GM12801 (cell line): ENCODE measurements around the gene RNPEPL1.

Experiments
- TF ChIP-seq, protein P1 (sequence below): IDR thresholded peaks from one replicate; pipeline ENCODE4 v1.5.1; 2011; ENCODE audit warnings: control low read depth; ENCODE audit not compliant: insufficient read length; ENCODE audit errors: extremely low read depth

Gene RNPEPL1, protein sequence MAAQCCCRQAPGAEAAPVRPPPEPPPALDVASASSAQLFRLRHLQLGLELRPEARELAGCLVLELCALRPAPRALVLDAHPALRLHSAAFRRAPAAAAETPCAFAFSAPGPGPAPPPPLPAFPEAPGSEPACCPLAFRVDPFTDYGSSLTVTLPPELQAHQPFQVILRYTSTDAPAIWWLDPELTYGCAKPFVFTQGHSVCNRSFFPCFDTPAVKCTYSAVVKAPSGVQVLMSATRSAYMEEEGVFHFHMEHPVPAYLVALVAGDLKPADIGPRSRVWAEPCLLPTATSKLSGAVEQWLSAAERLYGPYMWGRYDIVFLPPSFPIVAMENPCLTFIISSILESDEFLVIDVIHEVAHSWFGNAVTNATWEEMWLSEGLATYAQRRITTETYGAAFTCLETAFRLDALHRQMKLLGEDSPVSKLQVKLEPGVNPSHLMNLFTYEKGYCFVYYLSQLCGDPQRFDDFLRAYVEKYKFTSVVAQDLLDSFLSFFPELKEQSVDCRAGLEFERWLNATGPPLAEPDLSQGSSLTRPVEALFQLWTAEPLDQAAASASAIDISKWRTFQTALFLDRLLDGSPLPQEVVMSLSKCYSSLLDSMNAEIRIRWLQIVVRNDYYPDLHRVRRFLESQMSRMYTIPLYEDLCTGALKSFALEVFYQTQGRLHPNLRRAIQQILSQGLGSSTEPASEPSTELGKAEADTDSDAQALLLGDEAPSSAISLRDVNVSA

DNA sequence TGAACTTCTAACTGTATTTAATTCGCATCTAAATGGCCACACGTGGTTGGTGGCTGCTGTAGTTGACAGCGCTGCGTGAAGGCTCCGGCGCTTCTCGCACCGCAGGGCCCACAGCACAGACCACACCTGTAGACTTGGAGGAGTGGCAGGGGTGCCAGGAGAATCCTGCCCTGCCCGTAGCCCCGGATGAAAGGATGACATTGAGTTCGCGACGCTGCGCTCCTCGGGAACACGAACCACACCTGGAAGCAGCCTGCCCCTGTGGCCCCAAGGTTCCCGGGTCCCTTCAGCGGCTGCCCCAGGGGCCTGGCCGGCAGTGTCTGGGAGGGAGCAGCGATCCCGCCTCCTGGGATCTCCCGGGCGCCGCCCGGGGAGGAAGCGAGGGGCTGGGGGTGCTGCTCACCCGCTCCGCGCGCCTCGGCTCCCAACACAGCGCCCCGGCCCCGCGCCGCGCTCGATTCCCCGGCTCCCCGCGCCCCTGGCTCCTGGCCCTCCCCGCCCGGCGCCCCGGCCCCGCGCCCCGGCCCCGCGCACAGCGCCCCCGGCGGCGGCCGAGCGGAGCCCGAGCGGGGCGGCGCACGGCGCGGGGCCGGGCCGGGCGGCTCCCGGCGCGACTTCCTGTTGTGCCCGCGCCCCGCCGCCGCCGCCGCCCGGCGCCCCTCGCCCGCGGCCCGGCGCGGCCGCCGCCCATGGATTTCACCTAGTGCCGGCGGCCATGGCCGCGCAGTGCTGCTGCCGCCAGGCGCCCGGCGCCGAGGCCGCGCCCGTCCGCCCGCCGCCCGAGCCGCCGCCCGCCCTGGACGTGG, at the start of gene RNPEPL1:
Gene RNPEPL1, plus strand, starts transcription at position 613 of the 806 bp plus-strand sequence. Its CDS starts 103 bp downstream, at position 716.
- TF ChIP-seq, protein P1, sequence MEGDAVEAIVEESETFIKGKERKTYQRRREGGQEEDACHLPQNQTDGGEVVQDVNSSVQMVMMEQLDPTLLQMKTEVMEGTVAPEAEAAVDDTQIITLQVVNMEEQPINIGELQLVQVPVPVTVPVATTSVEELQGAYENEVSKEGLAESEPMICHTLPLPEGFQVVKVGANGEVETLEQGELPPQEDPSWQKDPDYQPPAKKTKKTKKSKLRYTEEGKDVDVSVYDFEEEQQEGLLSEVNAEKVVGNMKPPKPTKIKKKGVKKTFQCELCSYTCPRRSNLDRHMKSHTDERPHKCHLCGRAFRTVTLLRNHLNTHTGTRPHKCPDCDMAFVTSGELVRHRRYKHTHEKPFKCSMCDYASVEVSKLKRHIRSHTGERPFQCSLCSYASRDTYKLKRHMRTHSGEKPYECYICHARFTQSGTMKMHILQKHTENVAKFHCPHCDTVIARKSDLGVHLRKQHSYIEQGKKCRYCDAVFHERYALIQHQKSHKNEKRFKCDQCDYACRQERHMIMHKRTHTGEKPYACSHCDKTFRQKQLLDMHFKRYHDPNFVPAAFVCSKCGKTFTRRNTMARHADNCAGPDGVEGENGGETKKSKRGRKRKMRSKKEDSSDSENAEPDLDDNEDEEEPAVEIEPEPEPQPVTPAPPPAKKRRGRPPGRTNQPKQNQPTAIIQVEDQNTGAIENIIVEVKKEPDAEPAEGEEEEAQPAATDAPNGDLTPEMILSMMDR = no peak

DNA sequence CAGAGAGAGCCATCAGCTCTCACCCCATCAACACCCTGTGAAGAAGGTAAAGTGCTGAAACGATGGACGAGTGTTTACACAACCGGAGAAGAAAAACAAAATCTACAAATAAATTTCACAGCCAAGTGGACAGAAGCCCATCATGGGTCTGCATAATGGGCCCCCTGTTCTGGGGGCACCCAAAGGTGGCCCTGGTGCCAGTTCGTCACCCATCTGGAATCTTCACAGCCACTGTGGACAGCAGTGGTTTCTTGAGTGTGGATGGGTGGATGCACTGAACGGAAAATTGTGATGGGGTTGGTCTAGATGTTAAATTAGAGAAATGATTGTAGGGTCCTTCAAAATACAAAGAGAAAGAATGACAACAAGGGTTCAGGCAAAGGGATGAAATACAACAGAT, 49.3 kb upstream of the RNPEPL1 start:
- TF ChIP-seq, protein P1 = no peak

DNA sequence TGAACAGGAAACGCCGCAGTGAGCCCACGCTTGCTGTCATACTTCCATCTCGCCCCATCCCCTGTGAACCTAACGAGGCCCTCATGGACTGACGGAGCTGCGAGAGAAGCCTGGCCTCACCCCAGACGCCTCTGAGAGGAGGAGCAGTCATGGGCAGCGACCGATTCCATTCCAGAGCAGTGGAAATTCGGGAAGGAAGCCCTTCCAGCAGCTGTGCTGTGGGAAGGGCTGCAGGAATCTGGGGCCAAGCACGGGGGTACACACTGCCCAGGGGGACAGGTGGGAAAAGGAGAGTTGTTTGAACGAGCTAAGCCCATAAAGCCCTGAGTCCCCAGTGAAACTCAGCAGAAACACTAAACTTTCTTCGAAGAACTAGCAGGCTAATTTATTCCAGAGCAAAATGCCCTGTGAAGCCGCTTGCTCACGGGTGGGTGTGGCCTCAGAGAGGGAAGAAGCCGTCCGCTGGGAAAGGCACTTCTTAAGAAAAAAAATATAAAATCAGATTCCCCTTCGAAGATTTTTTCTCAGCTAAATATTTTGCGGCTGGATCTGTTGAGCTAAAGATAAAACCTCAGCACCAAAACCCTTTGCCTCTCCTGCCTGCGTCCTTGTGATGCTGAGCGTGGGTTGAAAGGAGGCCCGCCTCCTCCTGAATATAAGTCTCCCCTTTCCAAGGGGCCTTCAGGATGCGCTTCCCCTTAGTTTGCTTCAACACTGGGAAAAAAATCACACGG, 48.7 kb upstream of the RNPEPL1 start:
- TF ChIP-seq, protein P1 = no peak

DNA sequence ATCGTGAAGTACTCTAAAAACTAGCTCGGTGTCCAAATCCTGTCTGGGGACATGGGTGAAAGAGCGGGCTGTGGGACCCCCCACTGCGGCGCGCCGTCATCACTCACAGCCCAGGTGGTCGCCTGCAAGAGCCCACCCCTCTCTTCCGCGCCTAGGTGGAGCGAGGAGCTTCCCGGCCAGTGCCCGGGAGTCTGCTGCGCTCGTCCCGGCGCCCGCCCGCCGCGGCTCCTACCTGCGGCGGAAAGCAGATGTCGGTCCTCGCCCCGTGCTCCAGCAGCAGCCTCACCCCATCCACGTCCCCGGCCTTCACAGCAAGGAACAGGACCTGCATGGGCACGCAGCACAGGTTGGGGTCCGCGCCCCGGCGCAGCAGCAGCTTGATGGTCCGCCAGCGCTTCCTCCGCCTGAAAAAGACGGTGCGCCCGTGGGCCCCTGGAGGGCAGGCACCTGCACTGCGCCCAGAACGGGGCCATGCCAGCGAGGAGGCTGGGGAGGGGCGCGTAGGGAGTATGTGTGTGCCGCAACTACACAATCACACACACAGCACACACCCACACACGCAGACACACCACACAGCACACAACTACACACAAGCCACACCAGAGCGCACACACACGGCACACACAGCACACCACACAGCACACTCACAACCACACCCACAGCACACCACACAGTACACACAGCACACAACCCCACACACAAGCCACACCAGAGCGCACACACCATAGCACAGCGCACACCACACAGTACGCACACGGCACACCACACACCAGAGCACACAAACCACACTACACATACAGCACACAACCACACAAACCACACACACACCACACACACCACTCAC, 47.9 kb upstream of the RNPEPL1 start:
- TF ChIP-seq, protein P1 = no peak

DNA sequence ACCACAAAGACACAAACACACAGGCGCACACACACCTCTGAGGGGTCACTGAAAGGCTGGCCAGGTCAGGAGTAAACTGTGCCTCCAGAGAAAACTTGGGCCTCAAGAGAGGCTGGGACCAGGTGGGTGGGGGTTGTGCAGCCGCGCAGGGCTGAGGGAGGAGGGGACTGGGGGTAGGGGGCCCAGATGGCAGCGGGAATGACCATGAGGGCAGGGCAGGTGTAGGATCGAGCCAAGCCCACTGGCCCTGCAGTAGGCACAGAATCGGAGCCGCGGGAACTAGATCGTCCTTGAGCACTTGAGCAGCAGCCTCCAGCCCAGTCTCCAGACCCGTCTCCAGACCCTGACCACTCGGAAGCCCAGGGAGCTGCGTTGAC, 47.3 kb upstream of the RNPEPL1 start:
- TF ChIP-seq, protein P1 = no peak

DNA sequence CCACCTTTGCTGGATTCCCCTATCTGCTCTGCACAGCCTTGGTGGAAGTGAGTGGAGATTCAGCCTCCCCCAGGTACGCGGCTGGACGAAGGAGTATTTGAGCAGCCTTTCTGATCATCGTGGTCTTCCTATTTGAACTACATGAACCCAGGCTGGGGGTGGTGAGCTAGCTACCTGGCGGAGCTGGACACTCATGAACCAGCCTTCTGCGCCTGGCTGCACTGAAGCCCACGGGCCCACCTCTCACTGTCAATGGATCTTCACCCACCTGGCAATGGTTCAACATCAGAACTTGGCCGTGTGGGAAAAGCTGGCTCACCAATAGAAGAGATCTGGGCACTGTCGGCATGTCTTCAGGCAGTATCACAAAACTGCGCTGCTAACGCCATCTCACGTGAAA, 45.9 kb upstream of the RNPEPL1 start:
- TF ChIP-seq, protein P1 = no peak
